Cardiac ventricle fibroblast (primary cell): ENCODE results near the gene C1QTNF12. TPM values are rescaled to one million over a fixed set of nuclear protein-coding genes. Genes with fewer than 3 reads are reported as not detected.

Experiments used
- total RNA-seq: library from RNA; depleted of rRNA; stranded (reverse); fragments of >200 nt; gene quantifications from 2 replicates; pipeline ENCODE4 v1.2.3, GENCODE V29; 2015

C1QTNF12 gene
- 0.25 and 0.93 TPM in 2 replicates for total RNA-seq

GRCh38 chr1:1246577-1247340 lies at the start of gene C1QTNF12:
Gene C1QTNF12, minus strand, starts transcription at chr1:1246722. Its CDS starts 32 bp downstream, at chr1:1246690.

GRCh38 chr1:1273512-1274298 lies 27.2 kb upstream of the C1QTNF12 start, which contains the start of gene UBE2J2:
Gene UBE2J2, minus strand, starts transcription at chr1:1273854. Its CDS starts 5,862 bp downstream, at chr1:1267992.

GRCh38 chr1:1232208-1232795 lies 14.2 kb downstream of the C1QTNF12 start, which contains the start of gene B3GALT6:
Gene B3GALT6, plus strand, starts transcription at chr1:1232237. Its CDS starts 42 bp downstream, at chr1:1232279.

DNA sequence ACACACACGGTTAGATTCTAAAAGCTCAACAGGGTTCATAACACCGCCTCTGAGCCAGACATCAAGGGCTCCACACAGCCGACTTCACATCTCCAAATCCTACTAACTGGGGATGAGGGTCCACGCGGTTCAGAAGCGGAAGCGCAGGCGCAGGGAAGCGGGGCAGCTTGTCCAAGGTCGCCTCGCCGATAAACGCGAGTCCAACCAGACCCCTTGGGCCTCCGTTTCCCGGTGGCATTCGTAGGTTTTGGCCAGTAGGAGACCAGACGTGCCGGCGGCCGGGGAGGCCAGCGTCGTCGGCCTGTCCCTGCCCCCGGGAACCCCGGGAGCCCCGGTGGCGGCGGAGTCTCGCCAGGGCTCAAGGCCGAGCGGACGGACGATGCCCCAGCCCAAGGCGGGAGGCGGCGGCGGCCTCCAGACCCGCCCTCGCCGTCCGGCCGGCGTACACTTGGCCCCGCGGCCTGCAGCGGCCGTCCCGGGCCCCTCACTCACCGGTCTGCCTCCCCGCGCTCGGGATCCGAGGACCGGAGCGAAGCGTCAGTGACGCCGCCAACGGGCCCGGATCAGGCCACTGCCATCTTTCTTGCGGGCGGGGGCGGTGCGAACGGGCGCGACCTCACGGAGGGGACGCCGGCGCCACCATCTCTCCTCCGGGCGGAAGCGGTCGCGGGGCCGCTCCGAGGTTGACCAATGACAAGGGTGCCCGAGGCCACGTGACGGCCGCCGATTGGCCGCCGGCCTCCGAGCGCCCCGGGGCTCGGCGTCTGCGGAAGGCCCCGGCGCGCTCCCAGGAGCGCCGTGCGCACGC lies 14.9 kb downstream of the C1QTNF12 start, which contains the start of gene SDF4:
Gene SDF4 (minus strand): TSS at position 602 of the 808 bp plus-strand sequence. CDS start 3,229 bp downstream, outside the sequence.

DNA sequence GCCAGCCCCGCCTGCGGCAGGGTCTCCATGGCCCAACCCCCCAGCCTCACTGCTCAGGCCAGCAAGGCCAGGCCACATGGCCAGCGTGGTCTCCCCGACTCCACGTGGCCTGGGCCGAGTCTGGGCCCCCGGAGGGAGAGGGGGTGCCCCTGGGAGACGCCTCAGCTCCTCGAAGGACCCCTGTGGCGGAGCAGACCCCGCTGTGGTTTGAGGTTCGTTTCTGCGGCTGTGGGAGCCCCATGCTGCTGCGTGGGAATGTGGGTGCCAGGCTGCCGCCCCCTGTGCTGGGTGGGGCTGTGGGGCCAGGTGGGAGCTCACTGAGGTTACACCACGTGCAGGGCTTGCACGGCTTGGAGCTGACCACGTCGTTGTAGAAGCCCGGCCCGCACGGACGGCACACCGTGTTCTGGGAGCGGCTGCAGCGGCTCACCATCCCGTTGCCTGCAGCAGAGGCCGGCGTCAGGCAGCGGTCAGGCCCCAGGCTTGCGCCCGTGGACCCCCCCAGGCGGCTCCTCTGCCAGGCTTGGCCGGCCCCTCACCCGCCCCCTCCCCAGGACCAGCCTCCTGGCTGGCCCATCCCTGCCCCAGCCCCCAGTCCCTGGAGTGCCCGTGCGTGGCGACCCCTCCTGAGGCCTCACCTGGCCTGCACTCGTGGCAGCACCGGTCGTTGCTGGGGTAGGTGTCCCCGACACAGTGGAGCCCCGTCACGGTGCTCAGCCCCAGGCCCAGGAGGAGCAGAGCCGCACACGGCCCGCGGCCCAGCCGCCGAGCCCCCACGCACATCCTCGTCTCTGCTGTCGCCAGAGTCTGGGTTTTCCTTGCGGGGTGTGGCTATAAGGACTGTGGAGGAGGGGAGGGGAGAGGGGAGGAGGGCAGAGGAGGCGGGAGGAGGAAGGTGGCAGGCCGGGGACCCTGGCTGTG lies 32.9 kb downstream of the C1QTNF12 start, which contains the start of gene TNFRSF4:
Gene TNFRSF4 (minus strand): TSS at position 809 of the 921 bp plus-strand sequence. CDS start 26 bp downstream, at position 783.

DNA sequence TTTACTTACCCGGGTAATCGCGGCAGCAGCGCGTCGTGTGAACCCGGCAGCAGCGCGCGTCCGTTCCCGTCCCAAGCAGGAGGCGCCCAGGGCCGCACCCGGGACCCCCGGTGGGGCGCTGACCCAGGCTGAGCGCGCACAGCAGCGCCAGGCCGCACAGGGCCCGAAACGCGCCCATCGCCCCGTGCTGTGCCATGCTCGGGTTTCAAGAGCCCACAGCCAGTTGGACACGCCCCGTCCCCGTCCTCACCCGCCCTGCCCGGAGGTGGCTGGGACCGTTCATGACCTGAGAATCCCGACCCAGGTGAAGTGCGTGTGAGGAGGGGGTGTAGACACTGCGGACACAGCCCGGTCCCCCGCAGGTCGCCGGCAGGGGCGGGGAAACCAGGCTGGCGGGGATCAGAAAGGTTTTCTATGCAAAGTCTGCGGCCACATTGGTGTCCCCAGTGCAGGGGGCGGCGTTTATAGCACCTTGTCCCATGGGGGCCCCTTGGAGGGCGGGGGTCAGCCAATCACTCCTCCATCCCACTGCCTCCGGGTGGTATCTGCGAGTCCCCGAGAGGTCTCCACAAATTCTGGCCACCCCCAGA lies 40.1 kb downstream of the C1QTNF12 start, which contains the start of gene TNFRSF18:
Gene TNFRSF18 (minus strand): TSS at position 217 of the 590 bp plus-strand sequence. CDS start 21 bp downstream, at position 196.

Other genes with a start within 250 kb of the C1QTNF12 start
- gene HES4, start 246.6 kb downstream of the C1QTNF12 start, total RNA-seq: 4.9 and 6.0 TPM in 2 replicates
- 44.0 and 76.6 TPM in 2 replicates for gene ISG15, start 233.2 kb downstream of the C1QTNF12 start, total RNA-seq
- 47.6 and 49.2 TPM in 2 replicates for gene AGRN, start 226.6 kb downstream of the C1QTNF12 start, total RNA-seq
- gene RNF223, start 172.4 kb downstream of the C1QTNF12 start, total RNA-seq: not detected in 2 replicates
- gene C1orf159, start 130.6 kb downstream of the C1QTNF12 start, total RNA-seq: 5.5 and 11.3 TPM in 2 replicates
- gene TTLL10, start 72.8 kb downstream of the C1QTNF12 start, total RNA-seq: not detected in 2 replicates
- gene TNFRSF18, start 40.1 kb downstream of the C1QTNF12 start, total RNA-seq: 4.1 TPM in 1 of 2 replicates, not detected in the other
- gene TNFRSF4, start 32.6 kb downstream of the C1QTNF12 start, total RNA-seq: 3.3 and 5.9 TPM in 2 replicates
- gene SDF4, start 14.7 kb downstream of the C1QTNF12 start, total RNA-seq: 201 and 230 TPM in 2 replicates
- gene B3GALT6, start 14.5 kb downstream of the C1QTNF12 start, total RNA-seq: 32.1 and 35.6 TPM in 2 replicates
- gene UBE2J2, start 27.1 kb upstream of the C1QTNF12 start, total RNA-seq: 37.2 and 39.1 TPM in 2 replicates
- gene SCNN1D, start 33.7 kb upstream of the C1QTNF12 start, total RNA-seq: 0.44 and 1.2 TPM in 2 replicates
- gene ACAP3, start 61.2 kb upstream of the C1QTNF12 start, total RNA-seq: 24.8 and 30.2 TPM in 2 replicates
- 32.4 and 33.3 TPM in 2 replicates for gene PUSL1, start 61.9 kb upstream of the C1QTNF12 start, total RNA-seq
- gene INTS11, start 77.9 kb upstream of the C1QTNF12 start, total RNA-seq: 55.9 and 57.5 TPM in 2 replicates
- gene CPTP, start 78.1 kb upstream of the C1QTNF12 start, total RNA-seq: 23.7 and 25.1 TPM in 2 replicates
- 0.06 TPM in 1 of 2 replicates, not detected in the other for gene TAS1R3, start 84.6 kb upstream of the C1QTNF12 start, total RNA-seq
- gene DVL1, start 102.7 kb upstream of the C1QTNF12 start, total RNA-seq: 34.1 and 38.3 TPM in 2 replicates
- gene MXRA8, start 111.8 kb upstream of the C1QTNF12 start, total RNA-seq: 630 and 641 TPM in 2 replicates
- gene AURKAIP1, start 128.5 kb upstream of the C1QTNF12 start, total RNA-seq: 105 and 109 TPM in 2 replicates
- gene CCNL2, start 152.6 kb upstream of the C1QTNF12 start, total RNA-seq: 119 and 121 TPM in 2 replicates
- 91.9 and 98.0 TPM in 2 replicates for gene MRPL20, start 160.6 kb upstream of the C1QTNF12 start, total RNA-seq
- 0.20 and 1.00 TPM in 2 replicates for gene ANKRD65, start 174.6 kb upstream of the C1QTNF12 start, total RNA-seq
- gene VWA1, start 189.0 kb upstream of the C1QTNF12 start, total RNA-seq: 6.9 and 14.0 TPM in 2 replicates
- gene ATAD3C, start 203.0 kb upstream of the C1QTNF12 start, total RNA-seq: not detected in 2 replicates
- gene ATAD3B, start 225.0 kb upstream of the C1QTNF12 start, total RNA-seq: 8.6 and 9.3 TPM in 2 replicates